RCC 7860 (cell line): ENCODE results near the gene DLEC1.
"Not testable (repeated sequence)": the region's sequence is repeated elsewhere in the genome, so short reads cannot be mapped to it uniquely, and the experiment has no call there.

Experiments used
- DNase-seq: peaks from one replicate; pipeline ENCODE4 v3.0.0-alpha.2; 2015; ENCODE audit warnings: low spot score
- FAIRE-seq: peaks from 2 replicates; lab custom pipeline; 2012; peaks lifted over from hg19 to GRCh38; lab: Jason Lieb, UNC

DLEC1 gene

DNA sequence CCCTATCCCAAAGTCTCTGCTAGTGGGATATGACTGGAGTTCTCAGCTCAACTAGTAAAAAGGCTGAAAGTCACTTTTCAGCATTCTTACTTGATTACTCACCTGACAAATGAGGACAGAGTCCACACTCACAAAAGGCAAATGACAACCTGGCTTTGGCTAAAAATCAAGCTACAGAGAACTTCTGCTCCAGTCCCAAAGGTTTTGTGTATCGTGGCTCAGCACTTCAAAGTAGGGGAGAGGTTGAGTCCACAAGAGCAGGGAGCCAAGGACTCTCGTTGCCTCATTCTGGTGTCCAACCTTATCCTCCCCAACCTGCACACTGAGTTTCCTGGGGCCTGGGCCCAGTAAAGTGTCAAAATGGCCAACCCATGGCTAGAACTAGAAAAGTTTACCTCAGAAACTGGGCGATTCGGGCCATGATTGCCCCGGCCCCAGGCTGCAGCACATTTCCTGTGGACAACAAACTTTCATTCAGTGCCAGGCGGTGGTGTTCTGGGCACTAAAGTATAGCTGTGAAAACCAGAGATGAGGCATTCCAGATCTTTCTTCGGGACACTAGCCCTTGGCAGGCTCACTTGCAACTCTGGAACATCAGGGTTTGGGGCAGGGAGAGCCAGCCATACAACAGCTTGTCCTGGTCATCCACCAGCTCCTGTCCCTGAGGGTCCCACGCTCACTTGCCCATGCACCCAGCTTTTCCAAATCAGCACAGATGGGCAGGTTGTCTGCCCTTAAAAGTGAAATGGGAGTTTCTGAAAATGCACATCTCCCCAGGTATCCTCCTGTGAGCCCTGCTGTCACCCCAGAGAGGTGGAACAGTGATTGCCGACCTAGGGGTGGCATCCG, 94.8 kb downstream of the DLEC1 start:
- no peak for DNase-seq
- no peak for FAIRE-seq

DNA sequence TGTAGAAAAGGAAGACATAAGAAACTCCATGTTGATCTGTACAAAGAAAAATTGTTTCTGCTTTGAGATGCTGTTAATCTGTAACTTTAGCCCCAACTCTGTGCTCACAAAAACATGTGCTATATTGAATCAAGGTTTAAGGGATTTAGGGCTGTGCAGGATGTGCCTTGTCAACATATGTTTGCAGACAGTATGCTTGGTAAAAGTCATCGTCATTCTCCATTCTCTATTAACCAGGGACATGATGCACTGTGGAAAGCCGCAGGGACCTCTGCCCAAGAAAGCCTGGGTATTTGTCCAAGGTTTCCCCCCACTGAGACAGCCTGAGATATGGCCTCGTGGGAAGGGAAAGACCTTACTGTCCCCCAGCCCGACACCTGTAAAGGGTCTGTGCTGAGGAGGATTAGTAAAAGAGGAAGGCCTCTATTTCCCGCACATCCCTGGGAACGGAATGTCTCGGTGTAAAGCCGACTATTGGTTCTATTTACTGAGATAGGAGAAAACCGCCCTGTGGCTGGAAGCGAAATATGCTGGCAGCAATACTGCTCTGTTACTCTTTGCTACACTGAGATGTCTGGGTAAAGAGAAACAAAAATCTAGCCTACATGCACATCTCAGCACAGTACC, 95.6 kb downstream of the DLEC1 start:
- FAIRE-seq: not testable (repeated sequence)

DNA sequence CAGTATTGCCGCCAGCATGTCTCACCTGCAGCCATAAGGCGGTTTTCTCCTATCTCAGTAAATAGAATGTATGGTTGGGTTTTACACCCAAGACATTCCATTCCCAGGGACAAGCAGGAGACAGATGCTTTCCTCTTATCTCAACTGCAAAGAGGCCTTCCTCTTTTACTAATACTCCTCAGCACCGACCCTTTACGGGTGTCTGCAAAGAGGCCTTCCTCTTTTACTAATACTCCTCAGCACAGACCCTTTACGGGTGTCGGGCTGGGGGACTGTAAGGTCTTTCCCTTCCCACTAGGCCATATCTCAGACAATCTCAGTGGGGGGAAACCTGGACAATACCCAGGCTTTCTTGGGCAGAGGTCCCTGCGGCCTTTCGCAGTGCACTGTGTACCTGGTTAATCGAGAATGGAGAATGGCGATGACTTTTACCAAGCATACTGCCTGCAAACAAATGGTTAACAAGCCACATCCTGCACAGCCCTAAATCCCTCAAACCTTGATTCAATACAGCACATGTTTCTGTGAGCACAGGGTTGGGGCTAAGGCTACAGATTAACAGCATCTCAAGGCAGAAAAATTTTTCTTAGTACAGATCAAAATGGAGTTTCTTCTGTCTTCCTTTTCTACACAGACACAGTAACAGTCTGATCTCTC, 96.7 kb downstream of the DLEC1 start:
- DNase-seq, FAIRE-seq: not testable (repeated sequence)

More for the DNA sequence above, 95.6 kb downstream of the DLEC1 start:
- not testable (repeated sequence) for DNase-seq

DNA sequence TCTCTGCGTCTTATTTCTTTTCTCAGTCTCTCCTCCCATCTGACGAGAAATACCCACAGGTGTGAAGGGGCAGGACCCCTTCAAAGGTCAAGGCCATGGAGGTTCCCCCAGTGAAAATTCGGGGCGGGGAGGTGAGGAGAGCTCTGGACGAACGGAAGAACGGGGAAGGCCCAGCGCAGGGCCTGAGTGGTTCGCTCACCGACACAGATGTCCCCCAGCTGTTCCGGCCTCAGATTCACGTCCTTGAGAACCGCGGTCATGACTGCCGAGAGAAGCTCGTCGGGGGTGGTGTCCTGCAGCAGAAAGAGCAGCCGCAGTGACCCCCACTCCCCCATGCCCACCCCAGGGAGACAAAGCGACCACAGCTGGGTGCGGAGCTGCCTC, 97.4 kb downstream of the DLEC1 start:
- FAIRE-seq (no peak), DNase-seq (no peak)

DNA sequence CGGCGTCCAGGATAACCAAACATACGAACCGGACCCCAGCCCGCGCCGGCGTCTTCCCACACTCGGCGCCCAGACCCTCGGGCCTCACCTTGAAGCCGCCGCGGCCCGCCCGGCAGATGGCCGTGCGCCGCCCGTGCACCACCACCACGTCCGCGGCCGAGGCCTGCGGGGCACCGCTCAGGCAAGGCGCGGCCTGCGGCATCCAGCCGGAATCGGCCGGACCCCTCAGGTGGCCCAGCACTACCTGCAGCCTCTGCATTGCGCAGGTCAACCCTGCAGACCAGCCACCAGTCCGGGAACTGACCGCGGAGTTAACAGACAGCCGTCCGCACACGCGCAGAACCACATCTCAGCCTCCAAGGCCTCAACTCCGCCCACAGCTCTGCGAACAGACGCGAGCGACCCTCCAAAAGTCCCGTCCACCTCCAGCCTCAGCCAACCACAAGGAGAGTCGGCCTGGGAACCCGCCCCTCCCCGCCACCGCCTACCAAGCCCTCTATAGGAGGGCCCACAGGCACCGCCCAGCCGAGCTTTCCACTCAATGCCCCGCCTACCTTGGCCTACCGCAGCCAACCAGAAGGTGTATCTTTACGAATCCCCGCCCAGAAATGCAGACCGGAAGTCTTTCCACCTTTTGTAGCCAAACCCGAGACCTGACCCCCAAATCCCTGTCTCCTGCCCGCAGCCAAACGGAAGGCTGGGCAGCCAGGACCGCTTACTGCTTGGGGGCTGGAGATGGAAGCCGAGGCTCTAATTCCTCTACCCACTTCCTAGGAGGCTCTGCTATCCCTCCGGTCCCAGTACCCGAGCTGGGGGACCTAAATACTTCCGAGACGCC, 98.0 kb downstream of the DLEC1 start, which contains the start of gene ACAA1:
Gene ACAA1 (minus strand): TSS at position 351 of the 838 bp plus-strand sequence. CDS start 92 bp downstream, at position 259.
- FAIRE-seq: peak; percentile 89
- peak; percentile 94 for DNase-seq

DNA sequence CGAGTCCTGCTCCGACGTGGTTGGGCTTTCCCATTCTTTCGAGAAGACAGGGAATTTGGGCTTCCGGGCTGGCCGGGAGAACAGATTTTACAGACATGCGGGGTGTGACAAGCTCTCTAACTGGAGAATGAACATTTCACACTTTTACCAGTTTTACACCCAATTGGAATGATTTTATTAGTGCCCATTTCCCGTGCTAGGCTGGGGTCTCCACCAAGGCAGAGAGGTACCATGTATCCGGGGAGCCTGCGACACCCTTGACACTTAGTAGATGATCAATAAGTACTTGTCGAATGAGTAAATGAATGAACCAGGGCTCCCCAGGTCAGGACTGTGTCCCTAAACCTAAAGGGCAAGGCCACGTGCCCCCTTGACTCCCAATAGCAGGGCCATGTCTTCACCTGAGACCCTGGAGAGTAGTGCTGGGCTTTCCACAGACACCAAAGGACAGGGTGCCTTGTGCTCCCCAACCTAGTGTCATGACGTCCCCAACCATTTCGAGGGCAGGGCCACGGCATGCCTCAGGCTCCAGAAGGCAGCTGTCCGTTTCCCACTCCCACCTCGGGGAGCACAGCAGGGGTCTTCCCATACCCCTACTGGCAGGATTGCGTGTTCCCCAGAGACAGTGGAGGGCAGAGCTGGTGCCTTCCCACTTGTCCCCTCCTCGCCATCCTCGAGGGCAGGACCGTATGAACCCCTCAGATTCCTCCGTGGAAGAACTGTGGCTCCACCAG, 98.8 kb downstream of the DLEC1 start:
- FAIRE-seq (no peak), DNase-seq (no peak)

DNA sequence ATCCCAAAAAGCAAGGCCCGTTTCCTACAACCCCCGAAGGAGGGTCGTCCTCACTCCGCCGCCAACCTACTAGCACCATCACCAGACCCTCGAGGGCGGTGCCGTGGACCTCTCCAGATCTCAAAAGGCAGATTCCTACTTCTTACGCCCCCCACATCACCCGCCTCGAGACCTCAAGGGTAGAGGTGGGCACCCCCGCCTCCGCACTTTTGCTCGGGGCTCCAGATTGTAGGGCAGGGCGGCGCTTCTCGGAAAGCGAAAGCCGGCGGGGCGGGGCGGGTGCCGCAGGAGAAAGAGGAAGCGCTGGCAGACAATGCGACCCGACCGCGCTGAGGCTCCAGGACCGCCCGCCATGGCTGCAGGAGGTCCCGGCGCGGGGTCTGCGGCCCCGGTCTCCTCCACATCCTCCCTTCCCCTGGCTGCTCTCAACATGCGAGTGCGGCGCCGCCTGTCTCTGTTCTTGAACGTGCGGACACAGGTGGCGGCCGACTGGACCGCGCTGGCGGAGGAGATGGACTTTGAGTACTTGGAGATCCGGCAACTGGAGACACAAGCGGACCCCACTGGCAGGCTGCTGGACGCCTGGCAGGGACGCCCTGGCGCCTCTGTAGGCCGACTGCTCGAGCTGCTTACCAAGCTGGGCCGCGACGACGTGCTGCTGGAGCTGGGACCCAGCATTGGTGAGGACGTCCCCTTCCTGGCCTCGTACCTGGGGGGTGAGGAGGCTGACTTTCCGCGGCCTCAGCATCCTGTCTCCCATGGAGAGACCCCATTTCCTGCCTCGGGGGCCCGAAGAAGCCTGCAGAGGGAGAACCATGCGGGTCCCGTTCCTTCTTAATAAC, 99.6 kb downstream of the DLEC1 start, which contains the start of gene MYD88:
Gene MYD88 (plus strand): TSS at position 313 of the 842 bp plus-strand sequence. CDS start 40 bp downstream, at position 353.
- FAIRE-seq (no peak), DNase-seq (peak; percentile 59)

DNA sequence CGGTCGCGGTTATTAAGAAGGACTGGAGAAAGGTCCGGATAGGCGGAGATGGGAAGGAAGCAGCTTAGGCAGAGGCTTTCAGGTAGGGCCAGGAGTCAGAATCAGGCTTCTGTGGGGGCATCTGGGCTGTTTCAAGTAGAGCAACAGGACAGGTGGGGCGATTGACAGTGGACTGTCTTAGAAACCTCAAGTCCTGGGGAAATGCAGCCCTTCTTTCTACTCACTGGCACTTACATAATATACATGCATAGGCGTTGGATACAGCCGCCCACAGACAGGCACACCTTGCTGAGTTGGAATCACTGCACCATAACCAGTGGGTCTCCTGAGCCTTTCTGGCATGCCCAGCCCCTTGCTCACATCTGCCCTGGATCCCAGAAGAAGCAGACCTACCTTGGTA, 100.2 kb downstream of the DLEC1 start:
- DNase-seq: no peak
- no peak for FAIRE-seq

DNA sequence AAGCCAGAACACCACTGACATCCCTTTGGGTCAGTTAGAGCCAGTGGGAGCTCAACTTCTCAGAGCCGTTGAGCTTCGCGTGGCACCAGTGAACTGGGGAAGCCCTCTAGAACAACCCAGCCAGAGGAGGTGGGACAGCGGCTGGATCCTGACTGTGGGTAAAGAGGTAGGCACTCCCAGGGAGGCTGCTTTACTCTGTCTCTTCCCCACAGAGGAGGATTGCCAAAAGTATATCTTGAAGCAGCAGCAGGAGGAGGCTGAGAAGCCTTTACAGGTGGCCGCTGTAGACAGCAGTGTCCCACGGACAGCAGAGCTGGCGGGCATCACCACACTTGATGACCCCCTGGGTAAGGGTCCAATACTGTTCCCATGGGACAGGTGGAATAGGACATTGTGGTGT, 100.6 kb downstream of the DLEC1 start:
- DNase-seq (no peak), FAIRE-seq (no peak)

DNA sequence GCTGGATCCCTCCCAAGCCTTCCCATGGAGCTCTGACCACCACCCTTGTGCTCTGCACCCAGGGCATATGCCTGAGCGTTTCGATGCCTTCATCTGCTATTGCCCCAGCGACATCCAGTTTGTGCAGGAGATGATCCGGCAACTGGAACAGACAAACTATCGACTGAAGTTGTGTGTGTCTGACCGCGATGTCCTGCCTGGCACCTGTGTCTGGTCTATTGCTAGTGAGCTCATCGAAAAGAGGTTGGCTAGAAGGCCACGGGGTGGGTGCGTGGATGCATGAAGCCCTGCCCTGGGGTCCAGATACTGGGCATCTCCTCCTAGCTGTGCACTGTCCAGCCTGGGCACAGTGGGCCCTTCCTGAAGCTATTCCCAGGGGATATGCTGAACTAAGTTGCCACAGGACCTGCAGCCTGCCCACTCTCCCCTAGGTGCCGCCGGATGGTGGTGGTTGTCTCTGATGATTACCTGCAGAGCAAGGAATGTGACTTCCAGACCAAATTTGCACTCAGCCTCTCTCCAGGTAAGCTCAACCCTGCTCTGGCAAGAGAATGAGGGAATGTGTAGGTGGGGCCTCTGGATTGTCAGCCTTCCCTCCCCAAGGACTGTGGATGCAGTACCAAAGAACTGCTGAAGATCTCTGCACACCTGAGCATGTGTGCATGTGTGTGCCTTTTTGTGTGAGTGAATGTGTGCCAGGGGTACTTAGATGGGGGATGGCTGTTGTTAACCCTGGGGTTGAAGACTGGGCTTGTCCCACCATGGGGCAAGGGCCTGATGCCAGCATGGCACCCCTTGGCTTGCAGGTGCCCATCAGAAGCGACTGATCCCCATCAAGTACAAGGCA, 101.5 kb downstream of the DLEC1 start:
- FAIRE-seq (no peak), DNase-seq (no peak)

DNA sequence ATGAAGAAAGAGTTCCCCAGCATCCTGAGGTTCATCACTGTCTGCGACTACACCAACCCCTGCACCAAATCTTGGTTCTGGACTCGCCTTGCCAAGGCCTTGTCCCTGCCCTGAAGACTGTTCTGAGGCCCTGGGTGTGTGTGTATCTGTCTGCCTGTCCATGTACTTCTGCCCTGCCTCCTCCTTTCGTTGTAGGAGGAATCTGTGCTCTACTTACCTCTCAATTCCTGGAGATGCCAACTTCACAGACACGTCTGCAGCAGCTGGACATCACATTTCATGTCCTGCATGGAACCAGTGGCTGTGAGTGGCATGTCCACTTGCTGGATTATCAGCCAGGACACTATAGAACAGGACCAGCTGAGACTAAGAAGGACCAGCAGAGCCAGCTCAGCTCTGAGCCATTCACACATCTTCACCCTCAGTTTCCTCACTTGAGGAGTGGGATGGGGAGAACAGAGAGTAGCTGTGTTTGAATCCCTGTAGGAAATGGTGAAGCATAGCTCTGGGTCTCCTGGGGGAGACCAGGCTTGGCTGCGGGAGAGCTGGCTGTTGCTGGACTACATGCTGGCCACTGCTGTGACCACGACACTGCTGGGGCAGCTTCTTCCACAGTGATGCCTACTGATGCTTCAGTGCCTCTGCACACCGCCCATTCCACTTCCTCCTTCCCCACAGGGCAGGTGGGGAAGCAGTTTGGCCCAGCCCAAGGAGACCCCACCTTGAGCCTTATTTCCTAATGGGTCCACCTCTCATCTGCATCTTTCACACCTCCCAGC, 102.4 kb downstream of the DLEC1 start:
- no peak for FAIRE-seq
- no peak for DNase-seq

DNA sequence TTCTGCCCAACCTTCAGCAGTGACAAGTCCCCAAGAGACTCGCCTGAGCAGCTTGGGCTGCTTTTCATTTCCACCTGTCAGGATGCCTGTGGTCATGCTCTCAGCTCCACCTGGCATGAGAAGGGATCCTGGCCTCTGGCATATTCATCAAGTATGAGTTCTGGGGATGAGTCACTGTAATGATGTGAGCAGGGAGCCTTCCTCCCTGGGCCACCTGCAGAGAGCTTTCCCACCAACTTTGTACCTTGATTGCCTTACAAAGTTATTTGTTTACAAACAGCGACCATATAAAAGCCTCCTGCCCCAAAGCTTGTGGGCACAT, 102.9 kb downstream of the DLEC1 start:
- FAIRE-seq (no peak), DNase-seq (no peak)

DNA sequence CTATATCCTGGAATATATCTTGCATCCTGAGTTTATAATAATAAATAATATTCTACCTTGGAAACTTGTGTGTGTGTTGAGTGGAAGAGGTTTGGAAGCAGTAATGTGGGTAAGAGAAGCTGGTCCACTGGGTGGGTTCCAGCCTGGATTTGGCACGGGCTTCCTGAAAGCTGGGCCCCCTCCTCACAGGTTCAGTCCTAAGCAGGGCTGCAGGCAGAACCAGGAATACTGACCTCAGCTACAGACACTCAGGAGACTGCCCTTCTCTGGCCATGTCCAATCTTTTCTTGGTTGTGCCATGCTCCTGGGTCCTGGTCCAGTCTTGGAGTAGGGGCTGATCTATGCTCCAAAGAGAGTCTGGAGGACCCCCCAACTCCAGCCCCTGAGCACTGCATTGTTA, 104.0 kb downstream of the DLEC1 start:
- FAIRE-seq (no peak), DNase-seq (no peak)

DNA sequence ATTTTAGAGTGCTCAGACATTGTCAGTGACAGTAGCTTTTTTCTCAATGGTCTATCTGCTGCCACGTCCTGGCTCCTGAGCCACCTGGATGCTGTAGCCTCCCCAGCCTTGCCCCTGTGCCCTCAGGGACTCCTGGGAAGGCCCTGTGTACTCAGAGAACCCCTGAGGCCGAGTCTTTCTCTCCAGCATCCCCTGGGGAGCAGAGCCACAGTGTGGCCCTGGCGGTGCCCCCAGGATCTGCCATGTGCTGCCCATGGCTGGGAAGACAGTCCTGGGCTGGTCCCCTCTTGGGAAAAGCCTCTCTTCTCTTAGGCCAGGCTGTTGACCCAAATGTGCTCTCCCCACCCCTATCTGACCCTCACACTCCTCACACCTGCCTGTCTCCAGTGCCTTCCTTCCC, 104.5 kb downstream of the DLEC1 start:
- no peak for FAIRE-seq

DNA sequence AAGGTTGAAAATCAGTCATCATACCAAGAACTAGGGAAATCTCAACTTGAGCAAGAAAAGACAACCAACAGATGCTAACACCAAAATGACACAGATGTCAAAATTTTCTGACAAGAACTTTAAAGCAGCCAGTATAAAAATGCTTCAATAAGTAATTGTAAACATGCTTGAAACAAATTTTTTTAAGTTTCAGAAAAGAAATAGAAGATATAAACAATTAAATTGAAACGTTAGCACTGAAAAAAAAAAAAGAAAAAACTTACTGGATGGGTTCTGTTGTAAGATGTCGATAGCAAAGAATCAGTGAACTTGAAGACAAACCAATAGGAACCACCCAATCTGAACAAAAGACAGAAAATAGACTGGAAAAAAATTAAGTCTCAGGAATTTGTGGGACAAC, 107.5 kb downstream of the DLEC1 start:
- no peak for DNase-seq
- FAIRE-seq: no peak

More for the DNA sequence above, 104.5 kb downstream of the DLEC1 start:
- no peak for DNase-seq

DNA sequence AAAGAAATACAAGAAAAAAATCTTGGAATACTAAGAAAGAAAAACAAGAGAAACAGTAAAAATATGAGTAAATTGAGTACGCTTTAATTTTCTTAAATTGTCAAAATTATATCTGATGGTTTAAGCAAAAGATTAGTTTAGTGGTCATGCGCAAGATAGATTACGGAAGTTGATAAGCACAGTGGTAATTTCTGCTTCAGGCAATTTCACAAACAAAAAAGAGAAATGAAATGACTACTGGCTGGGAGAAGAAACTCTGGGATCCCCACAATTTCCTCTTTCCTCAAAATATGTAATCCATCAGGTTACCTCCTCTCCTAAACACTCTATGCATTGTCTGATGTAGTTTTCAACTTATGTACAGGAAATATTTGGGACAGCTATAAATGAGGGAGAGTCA, 108.4 kb downstream of the DLEC1 start:
- DNase-seq: no peak
- no peak for FAIRE-seq

DNA sequence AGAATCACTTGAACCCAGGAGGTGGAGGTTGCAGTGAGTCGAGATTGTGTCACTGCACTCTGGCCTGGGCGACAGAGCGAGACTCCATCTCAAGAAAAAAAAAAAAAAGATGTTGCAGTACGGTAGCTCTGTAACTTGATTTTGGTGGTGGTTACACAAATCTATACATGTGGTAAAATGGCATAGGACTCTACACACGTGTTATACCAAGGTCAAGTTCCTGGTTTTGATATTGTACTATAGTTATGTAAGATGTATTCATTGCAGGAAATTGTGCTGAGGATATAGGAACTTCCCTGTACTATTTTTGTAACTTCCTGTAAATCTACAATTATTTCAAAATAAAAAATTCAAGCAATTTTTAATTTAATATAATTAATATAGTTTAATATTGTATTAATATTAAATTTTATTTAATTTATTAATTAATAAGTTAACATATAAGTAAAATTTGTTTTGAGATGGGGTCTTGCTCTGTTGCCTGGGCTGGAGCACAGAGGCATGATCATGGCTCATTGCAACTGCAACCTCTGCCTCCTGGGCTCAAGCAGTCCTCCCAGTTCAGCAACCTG, 109.4 kb downstream of the DLEC1 start:
- DNase-seq: no peak
- no peak for FAIRE-seq
